ENCODE results near the gene ENHO. TPM values are rescaled to one million over a fixed set of nuclear protein-coding genes. Genes with fewer than 3 reads are reported as not detected.

ENHO gene
- total and polyA plus RNA-seq, 10 of the 15 experiments (the other 5 are each of a cell fraction or from before 2014, with no cell fraction given) = not detected

GRCh38 chr9:34520505-34521385 is 2.0 kb downstream of the ENHO start:
- POLR2A ChIA-PET = no interaction called here
- in situ Hi-C loops (cut with MboI) = no loop called here

GRCh38 chr9:34520096-34520495 is 2.7 kb downstream of the ENHO start:
- no peaks in the 10 kb centered on the region for H3K36me3 ChIP-seq (ENCODE audit: control insufficient read depth in 2 of 2, insufficient read depth in 2 of 2, low read length in 1 of 2)
- DNase-seq (ENCODE audit: low read depth, low spot score) = no peak
- ChIA-PET POLR2A (no interaction called here), SMC1A (ENCODE audit: uncharacterized antibody, unreplicated experiment) (no interaction called here), RAD21 (ENCODE audit: unreplicated experiment) (no interaction called here), CTCF (interaction anchor here (0.6 kb wide), 1 partner anchor 253 kb away, joined by 3 read pairs; no protein-coding TSS in a partner anchor)
- no peak overlapping the region for H3K9ac ChIP-seq (ENCODE audit: control insufficient read depth, insufficient read depth, low read length)
- H3K9me3 ChIP-seq (replicated peaks; ENCODE audit: control insufficient read depth, insufficient read depth, low read length) = no peaks in the 10 kb centered on the region
- no TSS peak for BruUV-seq (replicated peaks)
- peaks cover 9 to 11% of the 10 kb centered on the region in 2 experiments; a peak in 3 of 4 replicates for H3K27me3 ChIP-seq (replicated peaks in 1 of 2; ENCODE audit: control insufficient read depth in 2 of 2, insufficient read depth in 2 of 2, low read length in 1 of 2)
- TF ChIP-seq CHD4 (IDR thresholded peaks at IDR 0.05) = no peak
- TF ChIP-seq GABPA (IDR thresholded peaks at IDR 0.05; ENCODE audit: low read depth) = no peak
- no peak for TF ChIP-seq TCF12 (IDR thresholded peaks at IDR 0.05; ENCODE audit: low read depth, low read length)
- TF ChIP-seq YBX1 (IDR thresholded peaks at IDR 0.05) = no peak
- TF ChIP-seq SUZ12 (IDR thresholded peaks at IDR 0.05; ENCODE audit: unreplicated experiment) = no peak
- TF ChIP-seq RFX5 (IDR thresholded peaks at IDR 0.05; ENCODE audit: low read depth, low read length) = no peak
- peaks cover 4% of the 10 kb centered on the region for H4K20me1 ChIP-seq (ENCODE audit: control insufficient read depth, insufficient read depth)
- in situ Hi-C loops (cut with MboI) (no loop called here), intact Hi-C loops (cut with micrococcal nuclease; ENCODE audit: unreplicated experiment) (no loop called here)
- H3K4me3 ChIP-seq = no peak overlapping the region
- no peak overlapping the region for H2AFZ ChIP-seq (ENCODE audit: control insufficient read depth, low read depth, low read length)
- H3K4me1 ChIP-seq (ENCODE audit: control insufficient read depth, insufficient read depth, low read length) = no peaks in the 10 kb centered on the region
- 41% methylated on average over 6 of the region's 6 CpGs for WGBS (ENCODE audit: insufficient coverage, insufficient replicate concordance, low lambda C conversion rate, missing lambda C conversion rate)
- no peak overlapping the region for H3K27ac ChIP-seq (ENCODE audit: control insufficient read depth, insufficient read depth)
- ATAC-seq = no peak
- H3K4me2 ChIP-seq (ENCODE audit: control insufficient read depth, insufficient read depth) = no peak overlapping the region
- no peak for FAIRE-seq
- H3K79me2 ChIP-seq (ENCODE audit: control insufficient read depth, insufficient read depth, low read length) = no peaks in the 10 kb centered on the region

More at GRCh38 chr9:34520505-34521385, 2.0 kb downstream of the ENHO start:
- RAD21 ChIA-PET (ENCODE audit: unreplicated experiment) = no interaction called here
- Histone ChIP-seq H3K27me3 (replicated peaks in 1 of 2; ENCODE audit: control insufficient read depth in 2 of 2, insufficient read depth in 2 of 2, low read length in 1 of 2) (peaks cover 9 to 11% of the 10 kb centered on the region in 2 experiments; a peak in 3 of 4 replicates), H2AFZ (ENCODE audit: control insufficient read depth, low read depth, low read length) (no peak overlapping the region), H3K4me2 (ENCODE audit: control insufficient read depth, insufficient read depth) (no peak overlapping the region), H4K20me1 (ENCODE audit: control insufficient read depth, insufficient read depth) (peaks cover 4% of the 10 kb centered on the region), H3K36me3 (ENCODE audit: control insufficient read depth in 2 of 2, insufficient read depth in 2 of 2, low read length in 1 of 2) (no peaks in the 10 kb centered on the region), H3K79me2 (ENCODE audit: control insufficient read depth, insufficient read depth, low read length) (no peaks in the 10 kb centered on the region), H3K9ac (ENCODE audit: control insufficient read depth, insufficient read depth, low read length) (no peak overlapping the region), H3K4me1 (ENCODE audit: control insufficient read depth, insufficient read depth, low read length) (no peaks in the 10 kb centered on the region), H3K9me3 (replicated peaks; ENCODE audit: control insufficient read depth, insufficient read depth, low read length) (no peaks in the 10 kb centered on the region), H3K4me3 (no peak overlapping the region), H3K27ac (ENCODE audit: control insufficient read depth, insufficient read depth) (no peak overlapping the region)
- DNase-seq (ENCODE audit: low read depth, low spot score) (no peak), FAIRE-seq (no peak), ATAC-seq (no peak)
- BruUV-seq (replicated peaks) = no TSS peak
- CTCF ChIA-PET = interaction anchor here (0.6 kb wide), 1 partner anchor 254 kb away, joined by 3 read pairs; no protein-coding TSS in a partner anchor
- TF ChIP-seq IKZF1 (conservative IDR thresholded peaks at IDR 0.05) = no peak
- TF ChIP-seq POLR2A (IDR thresholded peaks at IDR 0.05; ENCODE audit: low read depth, low read length) = no peak
- TF ChIP-seq, protein P1, sequence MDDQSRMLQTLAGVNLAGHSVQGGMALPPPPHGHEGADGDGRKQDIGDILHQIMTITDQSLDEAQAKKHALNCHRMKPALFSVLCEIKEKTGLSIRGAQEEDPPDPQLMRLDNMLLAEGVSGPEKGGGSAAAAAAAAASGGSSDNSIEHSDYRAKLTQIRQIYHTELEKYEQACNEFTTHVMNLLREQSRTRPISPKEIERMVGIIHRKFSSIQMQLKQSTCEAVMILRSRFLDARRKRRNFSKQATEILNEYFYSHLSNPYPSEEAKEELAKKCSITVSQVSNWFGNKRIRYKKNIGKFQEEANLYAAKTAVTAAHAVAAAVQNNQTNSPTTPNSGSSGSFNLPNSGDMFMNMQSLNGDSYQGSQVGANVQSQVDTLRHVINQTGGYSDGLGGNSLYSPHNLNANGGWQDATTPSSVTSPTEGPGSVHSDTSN (IDR thresholded peaks at IDR 0.05; ENCODE audit: insufficient replicate concordance, low read depth, low read length) = no peak
- WGBS (ENCODE audit: insufficient coverage, insufficient replicate concordance, low lambda C conversion rate, missing lambda C conversion rate) = 37% methylated on average over 5 of the region's 6 CpGs
- intact Hi-C loops (cut with micrococcal nuclease; ENCODE audit: unreplicated experiment) = no loop called here
- SMC1A ChIA-PET (ENCODE audit: uncharacterized antibody, unreplicated experiment) = no interaction called here

Data from GM12878 (cell line).